HepG2 (cell line): ENCODE results near the gene POLR1E. TPM values are rescaled to one million over a fixed set of nuclear protein-coding genes. Genes with fewer than 3 reads are reported as not detected.

Source experiments
- AGO2 ChIP-seq: fragments of 200-400 bp; formaldehyde crosslinking; optimal IDR thresholded peaks from 2 replicates; pipeline ENCODE3; 2017; ENCODE audit warnings: mild to moderate bottlenecking, low read depth, low read length, moderate library complexity
- ASH2L ChIP-seq: fragments of 300-600, 200-600 bp; sonication (generic); IDR thresholded peaks from 2 replicates; pipeline ENCODE4 v1.7.0; 2017; ENCODE audit warnings: low read depth, mild to moderate bottlenecking, moderate library complexity, mixed read lengths, low read length; ENCODE audit not compliant: insufficient read length
- ATF1 ChIP-seq: IDR thresholded peaks from 2 replicates; pipeline ENCODE4 v1.6.1; 2016; ENCODE audit warnings: mild to moderate bottlenecking, control low read depth
- GATA4 ChIP-seq: sonication (generic); IDR thresholded peaks from 2 replicates; pipeline ENCODE4 v1.6.1; 2016; ENCODE audit warnings: antibody characterized with exemption, low read depth, borderline replicate concordance
- HNF1B ChIP-seq: sonication (generic); formaldehyde crosslinking; IDR thresholded peaks from 2 replicates; pipeline ENCODE4 v1.5.1; 2020; ENCODE audit warnings: mild to moderate bottlenecking, moderate library complexity, missing genetic modification reagents
- HNRNPLL ChIP-seq: fragments of 200-400 bp; formaldehyde crosslinking; IDR thresholded peaks from 2 replicates; pipeline ENCODE4 v1.6.1; 2017; ENCODE audit warnings: mild to moderate bottlenecking, low read depth, low read length; ENCODE audit not compliant: poor library complexity, severe bottlenecking
- MAF1 ChIP-seq: sonication (generic); formaldehyde crosslinking; IDR thresholded peaks from 2 replicates; pipeline ENCODE4 v1.5.0; 2020; ENCODE audit warnings: missing genetic modification reagents, borderline replicate concordance
- MAFG ChIP-seq: sonication (generic); formaldehyde crosslinking; IDR thresholded peaks from 2 replicates; pipeline ENCODE4 v1.5.1; 2020; ENCODE audit warnings: mild to moderate bottlenecking, missing genetic modification reagents
- MXD3 ChIP-seq: IDR thresholded peaks from 2 replicates; pipeline ENCODE4 v1.6.1; 2016; ENCODE audit warnings: mild to moderate bottlenecking, missing biosample characterization, missing genetic modification reagents
- PHF8 ChIP-seq: sonication (generic); formaldehyde crosslinking; IDR thresholded peaks from 2 replicates; pipeline ENCODE4 v1.5.0; 2020; ENCODE audit warnings: missing genetic modification reagents
- POGZ ChIP-seq: sonication (generic); formaldehyde crosslinking; IDR thresholded peaks from 2 replicates; pipeline ENCODE4 v1.4.0; 2020; ENCODE audit warnings: mild to moderate bottlenecking, missing genetic modification reagents
- SALL2 ChIP-seq: sonication (generic); formaldehyde crosslinking; IDR thresholded peaks from 2 replicates; pipeline ENCODE4 v1.8.1; 2023; ENCODE audit warnings: mild to moderate bottlenecking, missing genetic modification reagents, inconsistent platforms
- SETDB1 ChIP-seq: sonication (generic); formaldehyde crosslinking; IDR thresholded peaks from 2 replicates; pipeline ENCODE4 v1.5.1; 2020; ENCODE audit warnings: missing genetic modification reagents, mild to moderate bottlenecking, borderline replicate concordance
- TAF1 ChIP-seq: sonication (generic); formaldehyde crosslinking; IDR thresholded peaks from 2 replicates; pipeline ENCODE4 v1.4.0; 2020; ENCODE audit warnings: missing genetic modification reagents
- ZNF251 ChIP-seq: sonication (generic); formaldehyde crosslinking; IDR thresholded peaks from 2 replicates; pipeline ENCODE4 v1.9.0; 2021; ENCODE audit warnings: mild to moderate bottlenecking, missing genetic modification reagents
- ZNF280B ChIP-seq: sonication (generic); formaldehyde crosslinking; IDR thresholded peaks from 2 replicates; pipeline ENCODE4 v1.5.0; 2020; ENCODE audit warnings: missing genetic modification reagents, mild to moderate bottlenecking, borderline replicate concordance
- ZNF782 ChIP-seq: sonication (generic); formaldehyde crosslinking; IDR thresholded peaks from 2 replicates; pipeline ENCODE4 v1.4.0; 2020; ENCODE audit warnings: missing genetic modification reagents, mild to moderate bottlenecking, borderline replicate concordance
- ZNF788 ChIP-seq: sonication (generic); formaldehyde crosslinking; IDR thresholded peaks from 2 replicates; pipeline ENCODE4 v1.5.0; 2020; ENCODE audit warnings: mild to moderate bottlenecking, missing genetic modification reagents, borderline replicate concordance
- ZSCAN20 ChIP-seq: sonication (generic); formaldehyde crosslinking; IDR thresholded peaks from 2 replicates; pipeline ENCODE4 v1.4.0; 2020; ENCODE audit warnings: missing genetic modification reagents, mild to moderate bottlenecking, borderline replicate concordance
- polyA plus RNA-seq, 8 experiments: library from polyadenylated mRNA; depleted of rRNA in 3 of 8; stranded (reverse) in 7 of 8; unstranded in 1 of 8; fragments of >200 nt; fragmentation: Illumina TruSeq in 4 of 8; extraction: Trizol in 4 of 8; gene quantifications; 2 replicates each; pipeline versions ENCODE4 v1.2.1 to v1.2.3, GENCODE V29; 2011 to 2016; ENCODE audit warnings: low read depth in 4 of 8, missing spikeins in 1 of 8, mixed read lengths in 1 of 8; ENCODE audit not compliant: insufficient read depth in 1 of 8
- total RNA-seq, 5 experiments: library from RNA; depleted of rRNA; stranded (reverse); fragments of >200 nt; fragmentation: Illumina TruSeq; extraction: Trizol; gene quantifications; 2 replicates each; pipeline ENCODE4 v1.2.3, GENCODE V29; 2016; ENCODE audit warnings: low read depth in 1 of 5
- TF ChIP-seq, protein P1 (sequence below): IDR thresholded peaks from 2 replicates; pipeline ENCODE4 v1.6.1; 2016; ENCODE audit warnings: missing biosample characterization, missing genetic modification reagents, low read depth
- TF ChIP-seq, protein P2 (sequence below), 2 experiments: sonication (generic) in 1 of 2; formaldehyde crosslinking in 1 of 2; IDR thresholded peaks; 2 replicates each; pipeline versions ENCODE4 v1.4.0 to v1.6.1; 2018 to 2020; ENCODE audit warnings: missing genetic modification reagents in 2 of 2, borderline replicate concordance in 1 of 2, low read depth in 1 of 2, mild to moderate bottlenecking in 1 of 2, missing biosample characterization in 1 of 2

Gene POLR1E
- total and polyA plus RNA-seq, 2 of the 13 experiments (the other 11 are each of a cell fraction or from before 2014, with no cell fraction given): 23.0 to 37.8 TPM

- TF ChIP-seq, protein P1, sequence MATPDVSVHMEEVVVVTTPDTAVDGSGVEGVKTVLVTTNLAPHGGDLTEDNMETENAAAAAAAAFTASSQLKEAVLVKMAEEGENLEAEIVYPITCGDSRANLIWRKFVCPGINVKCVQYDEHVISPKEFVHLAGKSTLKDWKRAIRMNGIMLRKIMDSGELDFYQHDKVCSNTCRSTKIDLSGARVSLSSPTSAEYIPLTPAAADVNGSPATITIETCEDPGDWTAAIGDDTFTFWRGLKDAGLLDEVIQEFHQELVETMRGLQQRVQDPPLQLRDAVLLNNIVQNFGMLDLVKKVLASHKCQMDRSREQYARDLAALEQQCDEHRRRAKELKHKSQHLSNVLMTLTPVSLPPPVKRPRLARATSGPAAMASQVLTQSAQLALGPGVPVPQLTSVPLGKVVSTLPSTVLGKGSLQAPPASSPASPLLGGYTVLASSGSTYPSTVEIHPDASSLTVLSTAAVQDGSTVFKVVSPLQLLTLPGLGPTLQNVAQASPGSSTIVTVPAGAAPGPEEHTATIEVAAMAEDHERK: no peak
- TF ChIP-seq, protein P2, sequence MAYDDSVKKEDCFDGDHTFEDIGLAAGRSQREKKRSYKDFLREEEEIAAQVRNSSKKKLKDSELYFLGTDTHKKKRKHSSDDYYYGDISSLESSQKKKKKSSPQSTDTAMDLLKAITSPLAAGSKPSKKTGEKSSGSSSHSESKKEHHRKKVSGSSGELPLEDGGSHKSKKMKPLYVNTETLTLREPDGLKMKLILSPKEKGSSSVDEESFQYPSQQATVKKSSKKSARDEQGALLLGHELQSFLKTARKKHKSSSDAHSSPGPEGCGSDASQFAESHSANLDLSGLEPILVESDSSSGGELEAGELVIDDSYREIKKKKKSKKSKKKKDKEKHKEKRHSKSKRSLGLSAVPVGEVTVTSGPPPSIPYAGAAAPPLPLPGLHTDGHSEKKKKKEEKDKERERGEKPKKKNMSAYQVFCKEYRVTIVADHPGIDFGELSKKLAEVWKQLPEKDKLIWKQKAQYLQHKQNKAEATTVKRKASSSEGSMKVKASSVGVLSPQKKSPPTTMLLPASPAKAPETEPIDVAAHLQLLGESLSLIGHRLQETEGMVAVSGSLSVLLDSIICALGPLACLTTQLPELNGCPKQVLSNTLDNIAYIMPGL (CRISPR knock-in tag; IDR thresholded peaks at IDR 0.05; ENCODE audit: borderline replicate concordance in 1 of 2, low read depth in 1 of 2): peak in 1 of 2 experiments; percentile 52; a peak in 1 of 4 replicates
- 0 out of 2 replicates have a peak, but pooled peaks have one; percentile 40 for TF ChIP-seq MAF1 (CRISPR knock-in tag)
- TF ChIP-seq SETDB1: no peak
- TF ChIP-seq ATF1 (CRISPR knock-in tag): no peak
- TF ChIP-seq ZNF788 (CRISPR knock-in tag): peak; percentile 68
- 0 out of 2 replicates have a peak, but pooled peaks have one; percentile 54 for TF ChIP-seq ZSCAN20 (CRISPR knock-in tag)
- peak; percentile 76 for TF ChIP-seq ASH2L
- peak; percentile 73 for TF ChIP-seq PHF8
- peak; percentile 58; the same call in 1 of the 2 replicates for TF ChIP-seq ZNF782 (CRISPR knock-in tag)
- TF ChIP-seq MAFG (CRISPR knock-in tag): no peak
- peak; percentile 41; the same call in 1 of the 2 replicates for TF ChIP-seq MXD3 (CRISPR knock-in tag)
- TF ChIP-seq SALL2 (CRISPR knock-in tag): 0 out of 2 replicates have a peak, but pooled peaks have one; percentile 69
- no peak for TF ChIP-seq GATA4
- peak; percentile 62; the same call in 1 of the 2 replicates for TF ChIP-seq TAF1 (CRISPR knock-in tag)
- no peak for TF ChIP-seq HNRNPLL
- TF ChIP-seq HNF1B (CRISPR knock-in tag): peak; percentile 38; the same call in 1 of the 2 replicates
- 0 out of 2 replicates have a peak, but pooled peaks have one; percentile 36 for TF ChIP-seq ZNF251 (CRISPR knock-in tag)
- 0 out of 2 replicates have a peak, but pooled peaks have one; percentile 34 for TF ChIP-seq POGZ (CRISPR knock-in tag)
- TF ChIP-seq AGO2: peak; percentile 88
- TF ChIP-seq ZNF280B (CRISPR knock-in tag): 0 out of 2 replicates have a peak, but pooled peaks have one; percentile 48
These were observed 21.1 kb upstream of the POLR1E start (continued) for GRCh38 chr9:37464426-37465248.
